ENCODE measurements around the gene CHCHD6. TPM values are rescaled to one million over a fixed set of nuclear protein-coding genes. Genes with fewer than 3 reads are reported as not detected.

CHCHD6 gene
- total and polyA plus RNA-seq, 12 donors, result 5.2 to 27.0 (median 10.2) TPM

- WGBS, 2 donors, result 100% methylated on average over 4 of the region's 4 CpGs
- intact Hi-C loops (cut with DNase I), result no loop called here
- Histone ChIP-seq H3K4me1 (peaks cover 0 to 25% (median 13%) of the 10 kb centered on the region in 9 donors), H3K36me3 (no peaks in the 10 kb centered on the region), H3K27me3 (peaks cover 0 to 28% (median 0%) of the 10 kb centered on the region in 7 donors), H3K4me3 (no peak overlapping the region), H3K9me3 (no peaks in the 10 kb centered on the region), H3K27ac (no peak overlapping the region)
- TF ChIP-seq CTCF (IDR thresholded peaks at IDR 0.05), result no peak
- DNase-seq (no peak), ATAC-seq (no peak)
These were observed 190.4 kb downstream of the CHCHD6 start for GRCh38 chr3:126894475-126894874.

- TF ChIP-seq CTCF (IDR thresholded peaks at IDR 0.05), result no peak
- 82 to 83% methylated on average over 7 of the region's 7 CpGs for WGBS, 2 donors
- no peak overlapping the region for H3K27ac ChIP-seq
- DNase-seq (peak in 1 of 2 donors; percentile 22), ATAC-seq (peak in 4 of 8 donors; percentile 14 to 37 (median 36))
- H3K27me3 ChIP-seq, result peaks cover 0 to 38% (median 0%) of the 10 kb centered on the region in 7 donors
- no peaks in the 10 kb centered on the region for H3K36me3 ChIP-seq
- H3K4me3 ChIP-seq, result no peak overlapping the region
- no peaks in the 10 kb centered on the region for H3K9me3 ChIP-seq
- peaks cover 0 to 25% (median 13%) of the 10 kb centered on the region in 9 donors for H3K4me1 ChIP-seq
- intact Hi-C loops (cut with DNase I), result no loop called here
These were observed 191.4 kb downstream of the CHCHD6 start for GRCh38 chr3:126895178-126896066.

GRCh38 chr3:126896067-126896441, 192.0 kb downstream of the CHCHD6 start:
- ATAC-seq, result no peak
- TF ChIP-seq CTCF (IDR thresholded peaks at IDR 0.05), result no peak
- WGBS, 2 donors, result 66 to 85% methylated on average over 1 of the region's 1 CpG
- Histone ChIP-seq H3K4me1 (peaks cover 0 to 25% (median 13%) of the 10 kb centered on the region in 9 donors), H3K27me3 (peaks cover 0 to 44% (median 0%) of the 10 kb centered on the region in 7 donors), H3K36me3 (no peaks in the 10 kb centered on the region), H3K9me3 (no peaks in the 10 kb centered on the region), H3K4me3 (no peak overlapping the region), H3K27ac (no peak overlapping the region)
- intact Hi-C loops (cut with DNase I), result no loop called here
- DNase-seq, result no peak

GRCh38 chr3:126896968-126897367, 192.9 kb downstream of the CHCHD6 start:
- ATAC-seq (no peak), DNase-seq (no peak)
- TF ChIP-seq CTCF (IDR thresholded peaks at IDR 0.05), result no peak
- H3K36me3 ChIP-seq, result no peaks in the 10 kb centered on the region
- peaks cover 0 to 25% (median 13%) of the 10 kb centered on the region in 9 donors for H3K4me1 ChIP-seq
- H3K4me3 ChIP-seq, result no peak overlapping the region
- 94% methylated on average over 6 of the region's 6 CpGs for WGBS, 2 donors
- peaks cover 0 to 51% (median 0%) of the 10 kb centered on the region in 7 donors for H3K27me3 ChIP-seq
- no peak overlapping the region for H3K27ac ChIP-seq
- intact Hi-C loops (cut with DNase I), result no loop called here
- H3K9me3 ChIP-seq, result no peaks in the 10 kb centered on the region

Data from heart right ventricle (tissue), 16 donors.